Left ventricle myocardium inferior (tissue), 1 donor: ENCODE measurements around the gene BCDIN3D. TPM values are rescaled to one million over a fixed set of nuclear protein-coding genes. Genes with fewer than 3 reads are reported as not detected.

Experiments used
- DNase-seq: peaks from one replicate; pipeline ENCODE4 v3.0.0-alpha.2; 2020
- H3K27ac ChIP-seq: fragments of 200-600 bp; replicated peaks from 2 replicates; pipeline ENCODE4 v1.8.0; 2021
- H3K27me3 ChIP-seq: fragments of 200-600 bp; 2 replicates; pipeline ENCODE4 v1.8.0; 2021; ENCODE audit warnings: low read depth
- H3K36me3 ChIP-seq: fragments of 200-600 bp; 2 replicates; pipeline ENCODE4 v1.8.0; 2021
- H3K4me1 ChIP-seq: fragments of 200-600 bp; 2 replicates; pipeline ENCODE4 v1.8.0; 2021
- H3K4me3 ChIP-seq: fragments of 200-600 bp; 2 replicates; pipeline ENCODE4 v1.8.0; 2021; ENCODE audit warnings: mild to moderate bottlenecking, moderate library complexity
- H3K9me3 ChIP-seq: fragments of 200-600 bp; replicated peaks from 2 replicates; pipeline ENCODE4 v1.8.0; 2021
- intact Hi-C: fragments of 100-400 bp; cut with micrococcal nuclease; formaldehyde crosslinking; loops from one replicate; pipeline ENCODE4 v1.11.0; 2022
- total RNA-seq: library from RNA; stranded (reverse); fragmentation: NEBNext Ultra II Directional; extraction: Animal tissue kit (Norgen Biotek cat#: 25700); gene quantifications from one replicate; pipeline ENCODE4 v1.2.1, GENCODE V29; 2021
- TF ChIP-seq, protein P1 (sequence below): fragments of 200-600 bp; IDR thresholded peaks from 2 replicates; pipeline ENCODE4 v1.8.0; 2021; ENCODE audit warnings: antibody characterized with exemption, mild to moderate bottlenecking, borderline replicate concordance
- donor health status: DM: no; HTN: yes; CAD: no; lungs with severe emphysema.

Gene BCDIN3D
- total RNA-seq, 1 donor from 2014 or later, result 2.9 TPM

DNA sequence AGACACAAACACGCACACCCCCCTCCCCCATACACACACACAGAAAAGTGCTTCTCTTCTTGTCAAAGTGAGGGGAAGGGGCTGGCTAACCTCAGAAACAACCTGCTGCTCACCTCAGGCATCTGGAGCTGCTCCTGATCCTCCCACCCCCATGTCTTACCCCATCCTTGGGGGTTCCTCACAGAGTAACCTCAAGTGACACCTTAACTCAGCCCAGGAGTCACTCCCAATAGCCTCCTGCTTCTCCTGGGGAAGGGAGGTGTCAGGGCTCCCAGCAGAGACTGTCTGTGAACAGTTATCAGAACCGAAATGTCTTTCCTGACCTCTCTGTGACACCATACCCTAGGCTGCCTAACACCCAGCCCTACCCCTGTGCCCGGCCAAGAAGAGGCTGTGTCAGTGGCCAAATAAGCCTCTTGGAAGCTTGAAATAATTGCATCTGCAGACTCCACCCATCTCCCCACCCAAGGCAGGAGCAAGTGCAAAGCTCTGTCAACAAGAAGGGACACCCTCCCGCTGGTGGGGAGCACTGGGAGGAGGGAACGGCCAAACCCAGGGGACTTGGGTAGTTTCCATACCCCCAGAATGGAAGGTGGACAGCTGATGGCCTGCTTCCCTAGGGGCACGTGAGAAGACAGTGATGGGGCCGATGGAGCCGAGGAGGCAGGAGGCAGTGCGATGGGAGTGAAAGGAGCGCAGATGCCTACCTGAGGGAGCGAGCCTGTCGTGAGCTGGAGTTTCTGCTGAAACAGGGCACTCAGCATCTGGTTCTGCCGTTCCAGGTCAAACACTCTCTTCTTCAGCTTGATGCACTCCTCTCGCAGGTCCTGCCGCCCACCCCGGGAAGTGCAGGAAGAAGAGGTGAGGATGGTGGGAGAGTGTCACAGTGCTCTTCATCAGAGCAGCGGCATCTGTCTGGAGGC is 41.5 kb downstream of the BCDIN3D start:
- Histone ChIP-seq H3K27ac (peak overlapping the region; percentile 79), H3K4me1 (peaks cover 55% of the 10 kb centered on the region), H3K4me3 (no peak overlapping the region), H3K36me3 (peaks cover 90% of the 10 kb centered on the region), H3K27me3 (no peaks in the 10 kb centered on the region), H3K9me3 (no peaks in the 10 kb centered on the region)
- intact Hi-C loops, result no loop called here
- DNase-seq, result no peak
- TF ChIP-seq, protein P1, sequence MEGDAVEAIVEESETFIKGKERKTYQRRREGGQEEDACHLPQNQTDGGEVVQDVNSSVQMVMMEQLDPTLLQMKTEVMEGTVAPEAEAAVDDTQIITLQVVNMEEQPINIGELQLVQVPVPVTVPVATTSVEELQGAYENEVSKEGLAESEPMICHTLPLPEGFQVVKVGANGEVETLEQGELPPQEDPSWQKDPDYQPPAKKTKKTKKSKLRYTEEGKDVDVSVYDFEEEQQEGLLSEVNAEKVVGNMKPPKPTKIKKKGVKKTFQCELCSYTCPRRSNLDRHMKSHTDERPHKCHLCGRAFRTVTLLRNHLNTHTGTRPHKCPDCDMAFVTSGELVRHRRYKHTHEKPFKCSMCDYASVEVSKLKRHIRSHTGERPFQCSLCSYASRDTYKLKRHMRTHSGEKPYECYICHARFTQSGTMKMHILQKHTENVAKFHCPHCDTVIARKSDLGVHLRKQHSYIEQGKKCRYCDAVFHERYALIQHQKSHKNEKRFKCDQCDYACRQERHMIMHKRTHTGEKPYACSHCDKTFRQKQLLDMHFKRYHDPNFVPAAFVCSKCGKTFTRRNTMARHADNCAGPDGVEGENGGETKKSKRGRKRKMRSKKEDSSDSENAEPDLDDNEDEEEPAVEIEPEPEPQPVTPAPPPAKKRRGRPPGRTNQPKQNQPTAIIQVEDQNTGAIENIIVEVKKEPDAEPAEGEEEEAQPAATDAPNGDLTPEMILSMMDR, result no peak

- Histone ChIP-seq H3K27me3 (no peaks in the 10 kb centered on the region), H3K9me3 (no peaks in the 10 kb centered on the region), H3K27ac (peak overlapping the region; percentile 79), H3K4me3 (no peak overlapping the region), H3K4me1 (peaks cover 47% of the 10 kb centered on the region), H3K36me3 (peaks cover 94% of the 10 kb centered on the region)
- DNase-seq, result no peak
- intact Hi-C loops, result no loop called here
- TF ChIP-seq, protein P1, result no peak
Measured at GRCh38 chr12:49800421-49801140, 42.3 kb downstream of the BCDIN3D start.

GRCh38 chr12:49798934-49799333 is 44.0 kb downstream of the BCDIN3D start:
- Histone ChIP-seq H3K4me1 (peaks cover 40% of the 10 kb centered on the region), H3K4me3 (no peak overlapping the region), H3K27ac (peak overlapping the region; percentile 79), H3K9me3 (no peaks in the 10 kb centered on the region), H3K36me3 (peaks cover 90% of the 10 kb centered on the region), H3K27me3 (no peaks in the 10 kb centered on the region)
- intact Hi-C loops, result no loop called here
- no peak for DNase-seq
- TF ChIP-seq, protein P1, result no peak

DNA sequence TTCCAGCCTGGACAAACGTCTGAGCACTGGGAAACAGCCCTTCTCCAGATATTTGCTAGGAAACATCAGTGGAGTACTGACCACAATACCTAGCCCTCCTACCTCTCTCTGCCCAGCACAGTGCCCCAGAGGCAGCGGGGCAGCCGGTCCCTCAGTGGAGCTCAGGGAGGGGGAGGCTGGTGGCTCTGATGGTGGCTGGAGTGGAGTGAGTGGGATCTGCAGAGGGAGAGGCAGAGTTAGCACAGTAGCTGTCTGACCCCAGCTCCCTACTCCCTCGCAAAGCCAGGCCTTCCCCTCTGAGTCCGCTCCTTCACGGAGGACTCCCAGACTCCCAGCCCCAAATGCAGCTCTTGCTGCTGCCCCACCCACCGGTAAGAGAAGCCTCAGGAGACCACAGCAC is 44.7 kb downstream of the BCDIN3D start:
- Histone ChIP-seq H3K4me1 (peaks cover 36% of the 10 kb centered on the region), H3K27me3 (no peaks in the 10 kb centered on the region), H3K4me3 (no peak overlapping the region), H3K36me3 (peaks cover 89% of the 10 kb centered on the region), H3K27ac (no peak overlapping the region), H3K9me3 (no peaks in the 10 kb centered on the region)
- TF ChIP-seq, protein P1, result no peak
- intact Hi-C loops, result no loop called here
- DNase-seq, result no peak

DNA sequence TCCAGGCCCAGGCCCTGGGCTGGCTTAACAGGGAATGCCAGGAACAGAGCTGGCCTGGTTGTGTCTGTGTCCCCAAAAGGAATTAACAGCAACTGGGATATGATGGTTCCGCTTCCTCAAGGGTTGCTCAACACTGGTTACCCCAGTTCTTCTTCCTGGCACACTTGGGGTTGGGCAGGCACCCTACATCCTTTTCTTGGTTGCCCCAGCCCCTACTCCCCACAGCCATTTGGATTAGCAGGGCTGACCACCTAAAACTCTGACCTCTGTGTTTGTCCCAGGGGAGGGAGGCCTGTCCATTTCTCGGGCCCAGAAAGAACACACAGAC is 45.5 kb downstream of the BCDIN3D start:
- Histone ChIP-seq H3K27me3 (no peaks in the 10 kb centered on the region), H3K4me1 (peaks cover 29% of the 10 kb centered on the region), H3K4me3 (no peak overlapping the region), H3K27ac (no peak overlapping the region), H3K9me3 (no peaks in the 10 kb centered on the region), H3K36me3 (peaks cover 89% of the 10 kb centered on the region)
- intact Hi-C loops, result no loop called here
- no peak for DNase-seq
- TF ChIP-seq, protein P1, result no peak
